Tongue (tissue), 2 donors: ENCODE data around the gene RRAGD. TPM values are rescaled to one million over a fixed set of nuclear protein-coding genes. Genes with fewer than 3 reads are reported as not detected.

Experiments used
- DNase-seq: peaks from one replicate; pipeline ENCODE4 v3.0.0-alpha.2; 2015
- total RNA-seq: library from RNA; depleted of rRNA; stranded (reverse); fragments of >200 nt; gene quantifications from one replicate; pipeline ENCODE4 v1.2.3, GENCODE V29; 2014

RRAGD gene
- total RNA-seq, 1 donor from 2014 or later: 72.8 TPM

DNA sequence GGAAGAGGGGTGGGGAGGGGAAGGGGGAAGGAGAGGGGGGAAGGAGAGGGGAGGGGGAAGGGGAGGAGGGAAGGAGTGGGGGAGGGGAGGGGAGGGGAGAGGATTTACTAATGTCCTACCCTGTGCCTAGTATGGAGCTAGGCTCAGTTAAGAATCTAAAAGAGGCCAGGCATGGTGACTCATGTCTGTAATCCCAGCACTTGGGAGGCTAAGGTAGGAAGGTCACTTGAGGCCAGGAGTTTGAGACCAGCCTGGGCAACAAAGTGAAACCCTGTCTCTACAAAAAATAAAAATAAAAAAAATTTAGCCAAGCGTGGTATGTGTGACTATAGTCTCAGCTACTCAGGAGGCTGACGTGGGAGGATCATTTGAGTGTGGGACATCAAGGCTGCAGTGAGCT, 72.5 kb downstream of the RRAGD start:
- no peak for DNase-seq

DNA sequence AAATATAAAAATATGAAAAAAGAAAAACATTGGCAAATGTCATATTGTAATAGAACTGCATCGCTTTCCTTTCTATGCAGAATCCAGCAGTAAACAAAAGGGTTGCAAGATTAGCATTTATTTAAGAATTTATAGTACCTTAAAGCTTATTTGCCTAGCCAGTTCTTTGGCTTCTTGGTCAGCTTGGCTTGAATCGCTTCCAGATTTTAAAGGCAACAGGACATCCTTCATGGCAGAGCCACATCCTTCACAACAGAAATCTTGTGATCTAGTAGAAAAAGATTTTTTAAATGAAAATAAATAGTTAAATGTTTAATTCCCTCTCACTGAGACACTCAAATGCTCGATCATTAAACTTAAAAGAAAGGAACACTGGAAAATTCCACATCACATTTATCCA, 76.9 kb downstream of the RRAGD start:
- DNase-seq: no peak

DNA sequence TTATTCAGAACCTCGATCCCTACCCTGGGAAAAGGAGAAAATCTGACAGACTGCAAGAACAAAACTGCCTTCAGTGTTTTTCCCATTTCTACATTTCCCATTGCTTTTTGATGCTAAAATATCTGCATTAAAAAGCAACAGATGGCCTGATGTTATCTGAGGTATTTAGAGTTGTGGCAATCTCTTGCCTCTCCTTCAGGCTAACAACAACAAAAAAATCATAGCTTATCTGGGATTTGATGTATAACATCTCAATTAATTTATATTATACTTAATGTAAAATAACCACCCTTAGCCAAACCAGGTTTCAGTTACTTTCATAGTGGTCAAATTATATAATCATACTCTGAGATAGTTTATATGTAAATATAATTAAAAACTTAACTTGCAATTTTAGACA, 81.2 kb downstream of the RRAGD start:
- DNase-seq: no peak

DNA sequence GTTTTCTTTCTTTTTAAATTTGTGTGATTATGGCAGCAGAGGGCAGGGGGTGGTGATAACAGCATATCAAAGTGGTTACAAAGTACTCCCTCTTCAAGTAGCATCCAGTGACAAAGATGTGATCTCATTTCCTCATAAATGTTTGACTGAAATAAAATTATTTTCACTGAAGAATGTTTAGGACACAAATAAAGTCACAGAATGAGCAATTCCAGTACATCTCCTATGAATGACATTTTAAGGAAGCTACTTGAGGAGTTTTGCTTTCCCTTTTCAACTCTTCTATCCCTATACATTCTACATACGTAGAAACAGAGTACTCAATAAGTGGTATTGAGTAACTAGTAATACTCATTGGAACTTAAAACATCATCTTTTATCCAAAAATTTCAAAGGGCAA, 83.1 kb downstream of the RRAGD start:
- no peak for DNase-seq

DNA sequence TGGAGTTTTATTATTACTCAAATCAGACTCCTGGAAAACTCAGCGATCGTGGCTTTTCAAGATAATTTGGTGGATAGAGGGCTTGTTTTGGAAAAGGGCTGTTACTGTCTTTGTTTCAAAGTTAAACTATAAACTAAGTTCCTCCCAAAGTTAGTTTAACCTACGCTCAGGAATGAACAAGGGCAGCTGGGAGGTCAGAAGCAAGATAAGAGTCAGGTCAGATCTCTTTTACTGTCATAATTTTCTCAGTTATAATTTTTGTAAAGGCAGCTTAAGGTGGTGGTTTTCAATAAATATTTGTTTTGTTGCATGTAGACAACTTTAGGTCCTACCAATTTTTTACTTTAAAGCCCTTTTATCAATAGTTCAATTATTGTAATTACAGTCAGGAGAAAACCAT, 87.8 kb downstream of the RRAGD start:
- no peak for DNase-seq

DNA sequence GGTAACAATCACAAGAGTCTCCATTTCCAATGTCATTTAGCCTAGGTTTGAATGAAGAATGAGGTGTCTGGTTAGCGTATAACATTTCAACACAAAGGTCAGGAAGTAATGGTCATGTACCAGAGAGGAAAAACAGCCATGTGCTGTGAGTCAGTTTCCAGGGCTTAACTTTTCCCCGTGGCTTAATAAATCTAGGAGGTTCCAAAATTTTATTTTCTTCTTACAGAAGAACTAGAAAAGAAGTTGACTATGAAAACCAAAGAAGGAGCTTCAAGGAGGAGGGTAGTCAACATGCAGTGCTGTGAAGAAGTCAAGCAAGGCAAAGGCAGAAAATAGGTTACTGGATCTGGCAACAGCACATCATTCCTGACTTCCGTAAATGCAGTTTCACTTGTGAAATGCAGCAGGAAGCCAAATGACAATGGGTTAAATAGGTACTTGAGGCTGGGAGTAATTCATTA, 88.5 kb downstream of the RRAGD start:
- no peak for DNase-seq

DNA sequence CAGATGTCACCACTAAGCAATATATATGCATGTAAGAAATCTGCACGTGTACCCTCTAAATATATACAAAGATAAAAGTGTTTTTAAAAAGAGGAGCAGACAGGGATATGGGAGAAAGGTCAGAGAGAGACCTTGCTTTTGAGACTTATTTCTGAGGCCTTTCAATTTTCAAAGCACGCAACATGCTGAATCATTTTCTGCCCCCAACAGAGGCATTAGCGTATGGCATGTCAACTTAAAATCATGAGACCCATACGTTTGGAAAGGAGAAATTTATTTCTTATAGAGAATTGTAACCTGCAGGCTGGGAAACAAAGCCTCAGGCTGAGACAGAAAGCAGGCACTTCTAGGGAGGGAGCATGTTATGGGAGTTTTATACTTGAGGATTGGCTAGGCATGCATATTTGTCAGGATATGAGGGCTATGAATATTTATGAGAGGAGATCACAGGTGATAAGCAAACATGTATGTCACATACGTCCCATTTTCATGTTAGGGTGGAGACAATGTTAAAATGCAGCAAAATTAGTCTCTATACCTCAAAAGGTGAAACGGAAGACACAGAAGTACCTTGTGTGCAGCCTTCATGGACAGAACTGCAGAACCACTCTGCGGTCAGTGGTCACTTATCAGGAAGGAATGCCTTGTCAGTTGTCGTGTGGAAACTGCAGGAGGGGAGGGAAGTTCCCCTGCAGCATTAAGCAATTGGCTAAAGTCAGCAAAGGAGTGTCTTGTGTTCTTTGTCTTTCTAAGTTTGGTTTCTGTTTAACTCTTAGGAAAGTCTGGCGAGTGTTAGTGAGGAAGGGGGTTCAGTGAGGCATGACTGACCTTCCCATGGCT, 90.7 kb downstream of the RRAGD start:
- DNase-seq: peak; percentile 10

DNA sequence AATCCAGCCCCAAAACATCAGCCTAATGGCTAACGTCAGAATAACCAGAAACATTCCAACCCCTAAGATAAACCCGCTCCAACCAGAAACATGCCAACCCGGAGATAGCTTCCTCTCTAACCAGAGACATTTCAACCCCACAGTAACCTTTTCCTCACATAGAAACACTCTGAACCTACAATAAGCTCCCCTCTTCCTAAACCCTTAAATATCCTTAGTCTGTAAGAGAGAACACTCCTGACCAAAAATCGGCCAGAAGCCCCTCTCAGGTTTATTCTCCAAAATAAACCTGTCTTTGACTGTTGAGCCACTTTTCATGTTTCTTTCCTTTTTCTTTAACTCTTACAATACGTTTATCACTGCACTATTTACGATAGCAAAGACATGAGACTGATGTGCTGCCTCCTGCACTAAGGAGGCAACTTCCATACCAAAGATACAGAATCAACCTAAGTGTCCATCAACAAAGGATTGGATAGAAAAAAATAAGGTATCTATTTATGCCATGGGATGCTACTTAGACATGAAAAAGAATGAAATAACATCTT, 92.0 kb downstream of the RRAGD start:
- DNase-seq: no peak

DNA sequence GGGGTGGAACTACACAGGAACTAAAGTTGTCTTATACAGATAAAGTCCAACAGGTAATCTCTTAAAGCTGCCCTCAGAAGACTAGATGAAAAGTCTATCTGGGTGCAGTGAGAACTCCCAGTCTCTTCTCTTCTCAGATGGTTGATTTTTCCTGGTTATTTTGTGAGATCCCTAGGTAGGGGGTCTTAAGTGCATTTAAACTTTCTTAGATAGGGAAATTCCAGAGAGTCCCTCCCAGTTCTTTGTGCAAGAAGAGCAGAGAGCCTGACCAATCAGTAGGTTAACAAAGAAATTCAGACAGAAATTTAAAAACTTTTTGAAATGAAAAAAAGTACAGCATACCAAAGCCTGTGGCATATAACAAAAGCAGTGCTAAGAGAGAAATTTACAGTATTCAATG, 95.0 kb downstream of the RRAGD start:
- no peak for DNase-seq

DNA sequence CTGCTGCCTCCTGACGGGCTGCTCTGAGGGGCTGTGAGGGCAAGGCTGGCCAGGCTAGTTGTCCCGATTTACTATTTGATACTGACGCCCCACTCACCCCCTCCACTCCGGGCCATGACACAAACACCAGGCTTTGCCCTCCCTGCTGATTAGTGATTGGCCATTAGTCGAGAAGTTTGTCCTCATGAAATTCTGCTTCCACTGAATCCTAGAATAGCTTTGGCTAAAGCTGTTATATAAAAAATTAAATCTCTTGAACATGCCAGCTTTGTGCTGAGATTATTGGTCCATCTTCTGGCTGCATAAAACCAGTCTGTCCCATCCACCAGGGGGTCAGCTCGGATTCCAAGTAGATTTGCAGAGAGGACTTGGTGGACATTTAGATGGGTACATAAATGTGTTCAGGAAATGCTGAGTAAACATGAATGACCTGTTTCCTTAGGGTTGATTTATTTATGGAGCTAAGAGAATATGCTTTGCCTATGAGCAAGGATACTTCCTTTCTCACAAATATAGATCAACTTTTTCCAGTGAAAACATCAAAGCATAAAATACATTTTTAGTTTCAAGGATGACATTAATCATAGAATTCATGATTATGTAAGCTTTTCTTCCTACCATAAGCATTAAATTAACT, 96.7 kb downstream of the RRAGD start, which contains the start of gene GABRR2:
Gene GABRR2 (minus strand): TSS at position 51 of the 637 bp plus-strand sequence. CDS start 134 bp downstream, outside the sequence.
- no peak for DNase-seq

DNA sequence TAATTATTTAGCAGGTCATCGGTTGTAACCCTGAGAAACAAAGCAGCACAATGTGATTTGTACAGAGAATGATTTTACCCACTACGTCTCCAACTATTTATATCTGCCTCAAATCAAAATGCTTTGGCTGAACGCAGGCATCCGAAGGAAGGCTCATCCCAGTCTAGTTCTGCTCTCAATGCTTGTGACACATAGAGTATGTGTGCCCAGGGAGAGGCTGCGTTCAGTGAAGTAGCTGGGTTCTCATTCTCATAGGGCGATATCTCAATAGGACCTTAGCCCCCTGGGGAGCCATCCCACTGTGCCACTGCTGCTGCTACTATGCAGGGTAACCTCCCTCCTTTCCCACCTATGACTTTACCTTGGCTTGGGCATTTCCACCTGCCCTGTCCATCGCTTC, 97.4 kb downstream of the RRAGD start:
- no peak for DNase-seq

Other genes with a start within 250 kb of the RRAGD start
- 0.41 TPM for gene GABRR1, start 194.9 kb downstream of the RRAGD start, total RNA-seq
- 1.2 TPM for gene GABRR2, start 97.0 kb downstream of the RRAGD start, total RNA-seq
- gene UBE2J1, start 59.6 kb downstream of the RRAGD start, total RNA-seq: 33.6 TPM
- 17.8 TPM for gene ANKRD6, start 20.9 kb upstream of the RRAGD start, total RNA-seq
- gene LYRM2, start 226.5 kb upstream of the RRAGD start, total RNA-seq: 26.4 TPM